CD14-positive monocyte (primary cell): Measurements from ENCODE around the gene FBXO28. TPM values are rescaled to one million over a fixed set of nuclear protein-coding genes. Genes with fewer than 3 reads are reported as not detected.

Experiments used
- DNase-seq, 3 donors: peaks; one replicate each; pipeline ENCODE4 v3.0.0-alpha.2; 2011 to 2022
- H2AFZ ChIP-seq: 2 replicates; pipeline ENCODE4 v1.6.0; 2012; ENCODE audit warnings: mild to moderate bottlenecking, low read depth, low read length, inconsistent platforms; ENCODE audit not compliant: insufficient read depth, poor library complexity, severe bottlenecking
- H3K27ac ChIP-seq, 2 donors: 1 replicate in 1 of 2; 2 replicates in 1 of 2; pipeline ENCODE4 v1.5.1; 2012 to 2013; ENCODE audit warnings: low read length in 2 of 2, control low read depth in 1 of 2, inconsistent platforms in 1 of 2, low read depth in 1 of 2, mild to moderate bottlenecking in 1 of 2
- H3K27me3 ChIP-seq, 2 donors: one replicate each; pipeline versions ENCODE4 v1.6.0 to v1.6.1; 2011 to 2013; ENCODE audit warnings: low read length in 2 of 2; ENCODE audit not compliant: control insufficient read depth in 2 of 2, insufficient read depth in 2 of 2
- H3K36me3 ChIP-seq, 2 donors: replicated peaks in 1 of 2; 1 replicate in 1 of 2; 2 replicates in 1 of 2; pipeline versions ENCODE4 v1.5.1 to v1.6.1; 2012 to 2013; ENCODE audit warnings: low read length in 2 of 2, control low read depth in 1 of 2, inconsistent platforms in 1 of 2, mild to moderate bottlenecking in 1 of 2; ENCODE audit not compliant: insufficient read depth in 2 of 2, control insufficient read depth in 1 of 2
- H3K4me1 ChIP-seq, 2 donors: 1 replicate in 1 of 2; 2 replicates in 1 of 2; pipeline versions ENCODE4 v1.5.1 to v1.6.1; 2012 to 2013; ENCODE audit warnings: low read length in 2 of 2, control low read depth in 1 of 2, inconsistent platforms in 1 of 2, mild to moderate bottlenecking in 1 of 2, moderate library complexity in 1 of 2; ENCODE audit not compliant: insufficient read depth in 2 of 2, control insufficient read depth in 1 of 2
- H3K4me2 ChIP-seq: replicated peaks from 2 replicates; pipeline ENCODE3; 2012; ENCODE audit warnings: low read length, moderate library complexity, mild to moderate bottlenecking; ENCODE audit not compliant: poor library complexity, severe bottlenecking; ENCODE audit errors: extremely low read depth
- H3K4me3 ChIP-seq, 3 experiments: fragments of 200-600 bp in 1 of 3; sonication (generic) in 1 of 3; replicated peaks in 1 of 3; 1 replicate in 2 of 3; 2 replicates in 1 of 3; pipeline ENCODE4 v1.5.1; 2011 to 2013; ENCODE audit warnings: low read length in 3 of 3, mild to moderate bottlenecking in 3 of 3, control low read depth in 2 of 3, low read depth in 2 of 3, inconsistent platforms in 1 of 3, moderate library complexity in 1 of 3
- H3K79me2 ChIP-seq: 2 replicates; pipeline ENCODE4 v1.6.0; 2012; ENCODE audit warnings: mild to moderate bottlenecking, control low read depth, inconsistent platforms, low read length, moderate library complexity; ENCODE audit not compliant: insufficient read depth
- H3K9ac ChIP-seq: 2 replicates; pipeline ENCODE4 v1.6.0; 2017; ENCODE audit warnings: low read length, mild to moderate bottlenecking; ENCODE audit not compliant: insufficient read depth, poor library complexity, severe bottlenecking
- H3K9me3 ChIP-seq, 2 donors: replicated peaks in 1 of 2; 1 replicate in 1 of 2; 2 replicates in 1 of 2; pipeline versions ENCODE4 v1.5.1 to v1.6.1; 2012 to 2013; ENCODE audit warnings: low read length in 2 of 2, control low read depth in 1 of 2; ENCODE audit not compliant: control insufficient read depth in 1 of 2, insufficient read depth in 1 of 2
- H4K20me1 ChIP-seq: 2 replicates; pipeline ENCODE4 v1.6.0; 2012; ENCODE audit warnings: mild to moderate bottlenecking, low read length, control low read depth, moderate library complexity; ENCODE audit not compliant: insufficient read depth
- H3K27ac Mint-ChIP-seq, 7 donors: one replicate each; pipeline ENCODE4 v1.8.0; 2020; ENCODE audit warnings: mild to moderate bottlenecking in 7 of 7, mixed read lengths in 7 of 7, moderate library complexity in 6 of 7, inconsistent platforms in 2 of 7
- H3K27me3 Mint-ChIP-seq, 3 donors: one replicate each; pipeline ENCODE4 v1.8.0; 2021 to 2022; ENCODE audit warnings: low read depth in 3 of 3, mild to moderate bottlenecking in 3 of 3, mixed read lengths in 3 of 3, moderate library complexity in 3 of 3, inconsistent platforms in 1 of 3
- H3K36me3 Mint-ChIP-seq, 2 donors: one replicate each; pipeline ENCODE4 v1.8.0; 2020; ENCODE audit warnings: mixed read lengths in 2 of 2, inconsistent platforms in 1 of 2, mild to moderate bottlenecking in 1 of 2
- H3K4me1 Mint-ChIP-seq: one replicate; pipeline ENCODE4 v1.8.0; 2020; ENCODE audit warnings: mild to moderate bottlenecking, mixed read lengths
- H3K4me3 Mint-ChIP-seq, 2 donors: one replicate each; pipeline ENCODE4 v1.8.0; 2020; ENCODE audit warnings: mild to moderate bottlenecking in 2 of 2, mixed read lengths in 2 of 2, moderate library complexity in 1 of 2
- H3K9me3 Mint-ChIP-seq, 7 donors: one replicate each; pipeline ENCODE4 v1.8.0; 2020 to 2022; ENCODE audit warnings: mixed read lengths in 7 of 7, mild to moderate bottlenecking in 6 of 7, moderate library complexity in 6 of 7, inconsistent platforms in 2 of 7
- WGBS: methylation state at CpG from one replicate; pipeline ENCODE4 v1.1.5; 2013; ENCODE audit warnings: missing lambda C conversion rate; ENCODE audit not compliant: insufficient coverage; 5-methylcytosine and 5-hydroxymethylcytosine counted together
- intact Hi-C, 2 donors: fragments of 100-400 bp; cut with micrococcal nuclease; formaldehyde crosslinking; loops; one replicate each; pipeline versions ENCODE4 v1.15.0 to v1.15.1; 2023
- polyA plus RNA-seq, 3 donors: library from polyadenylated mRNA; depleted of rRNA in 1 of 3; unstranded in 2 of 3; stranded (reverse) in 1 of 3; fragments of 300-500 nt in 2 of 3; fragments of >200 nt in 1 of 3; fragmentation: Illumina TruSeq in 2 of 3; gene quantifications; 1 replicate in 2 of 3; 2 replicates in 1 of 3; pipeline ENCODE4 v1.2.3, GENCODE V29; 2012 to 2021
- TF ChIP-seq, protein P1 (sequence below): fragments of 200-600 bp; IDR thresholded peaks from one replicate; pipeline ENCODE4 v1.8.0; 2022; ENCODE audit warnings: antibody characterized with exemption, mild to moderate bottlenecking

Gene FBXO28
- polyA plus RNA-seq, 3 donors, result 12.9 to 15.8 (median 13.0) TPM

DNA sequence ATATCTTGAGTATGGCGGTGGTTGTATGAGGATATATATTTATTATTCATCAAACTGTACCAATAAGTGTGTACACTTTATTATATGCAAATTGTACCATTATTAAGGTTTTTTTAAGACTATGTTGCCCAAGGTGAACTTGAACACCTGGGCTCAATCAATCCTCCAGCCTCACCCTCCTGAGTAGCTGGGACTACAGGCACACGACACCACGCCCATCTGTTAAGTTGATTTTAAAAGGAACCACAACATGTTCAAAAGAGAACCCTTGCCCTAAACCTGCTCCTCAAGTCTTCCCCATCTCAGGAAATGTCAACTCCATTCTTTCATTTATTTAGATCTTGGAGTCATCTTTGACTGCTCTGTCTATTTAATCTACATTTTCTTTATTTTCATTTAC is 24.3 kb upstream of the FBXO28 start:
- H3K27ac ChIP-seq, result no peak overlapping the region
- H3K36me3 ChIP-seq, result no peaks in the 10 kb centered on the region
- H3K27me3 Mint-ChIP-seq, result peaks cover 0 to 11% (median 0%) of the 10 kb centered on the region in 3 donors
- H3K4me2 ChIP-seq, result no peak overlapping the region
- no peak overlapping the region for H3K4me3 Mint-ChIP-seq
- no peak overlapping the region for H3K27ac Mint-ChIP-seq
- no peak for DNase-seq
- H2AFZ ChIP-seq, result no peak overlapping the region
- TF ChIP-seq, protein P1, sequence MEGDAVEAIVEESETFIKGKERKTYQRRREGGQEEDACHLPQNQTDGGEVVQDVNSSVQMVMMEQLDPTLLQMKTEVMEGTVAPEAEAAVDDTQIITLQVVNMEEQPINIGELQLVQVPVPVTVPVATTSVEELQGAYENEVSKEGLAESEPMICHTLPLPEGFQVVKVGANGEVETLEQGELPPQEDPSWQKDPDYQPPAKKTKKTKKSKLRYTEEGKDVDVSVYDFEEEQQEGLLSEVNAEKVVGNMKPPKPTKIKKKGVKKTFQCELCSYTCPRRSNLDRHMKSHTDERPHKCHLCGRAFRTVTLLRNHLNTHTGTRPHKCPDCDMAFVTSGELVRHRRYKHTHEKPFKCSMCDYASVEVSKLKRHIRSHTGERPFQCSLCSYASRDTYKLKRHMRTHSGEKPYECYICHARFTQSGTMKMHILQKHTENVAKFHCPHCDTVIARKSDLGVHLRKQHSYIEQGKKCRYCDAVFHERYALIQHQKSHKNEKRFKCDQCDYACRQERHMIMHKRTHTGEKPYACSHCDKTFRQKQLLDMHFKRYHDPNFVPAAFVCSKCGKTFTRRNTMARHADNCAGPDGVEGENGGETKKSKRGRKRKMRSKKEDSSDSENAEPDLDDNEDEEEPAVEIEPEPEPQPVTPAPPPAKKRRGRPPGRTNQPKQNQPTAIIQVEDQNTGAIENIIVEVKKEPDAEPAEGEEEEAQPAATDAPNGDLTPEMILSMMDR, result no peak
- H3K79me2 ChIP-seq, result no peaks in the 10 kb centered on the region
- 85% methylated on average over 2 of the region's 3 CpGs for WGBS
- H3K27me3 ChIP-seq, result no peaks in the 10 kb centered on the region
- no peaks in the 10 kb centered on the region for H3K9me3 ChIP-seq
- no peaks in the 10 kb centered on the region for H3K4me1 ChIP-seq
- H4K20me1 ChIP-seq, result no peaks in the 10 kb centered on the region
- intact Hi-C loops, result no loop called here
- no peak overlapping the region for H3K9ac ChIP-seq
- no peaks in the 10 kb centered on the region for H3K4me1 Mint-ChIP-seq
- peaks cover 0 to 4% (median 0%) of the 10 kb centered on the region in 7 donors for H3K9me3 Mint-ChIP-seq
- no peaks in the 10 kb centered on the region for H3K36me3 Mint-ChIP-seq
- H3K4me3 ChIP-seq, result no peak overlapping the region

DNA sequence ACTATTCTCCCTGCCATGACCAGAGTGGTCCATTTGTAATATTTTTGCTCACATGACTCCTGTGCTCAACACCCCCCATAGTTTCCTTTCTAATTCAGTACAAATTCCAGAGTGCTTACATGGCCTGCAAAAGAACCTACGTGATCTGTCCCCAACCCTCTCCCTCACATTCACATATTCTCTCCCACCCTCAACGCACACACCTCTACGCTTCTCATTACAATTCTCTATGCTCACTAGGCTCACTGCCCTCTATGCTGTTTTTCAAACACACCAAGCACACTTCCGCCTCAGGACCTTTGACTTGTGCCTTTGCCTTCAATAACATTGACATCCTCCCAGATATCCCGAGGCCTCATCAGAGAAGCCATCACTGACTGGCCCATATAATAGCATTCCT is 23.8 kb upstream of the FBXO28 start:
- H3K4me1 ChIP-seq, result no peaks in the 10 kb centered on the region
- no peak overlapping the region for H3K27ac Mint-ChIP-seq
- H3K9me3 Mint-ChIP-seq, result peaks cover 0 to 4% (median 0%) of the 10 kb centered on the region in 7 donors
- intact Hi-C loops, result no loop called here
- H3K9me3 ChIP-seq, result no peaks in the 10 kb centered on the region
- H3K27me3 Mint-ChIP-seq, result peaks cover 0 to 9% (median 0%) of the 10 kb centered on the region in 3 donors
- H3K4me3 Mint-ChIP-seq, result no peak overlapping the region
- H3K4me1 Mint-ChIP-seq, result no peaks in the 10 kb centered on the region
- TF ChIP-seq, protein P1, result no peak
- no peaks in the 10 kb centered on the region for H3K36me3 Mint-ChIP-seq
- no peak overlapping the region for H3K4me2 ChIP-seq
- 97% methylated on average over 4 of the region's 5 CpGs for WGBS
- H2AFZ ChIP-seq, result no peak overlapping the region
- H4K20me1 ChIP-seq, result no peaks in the 10 kb centered on the region
- DNase-seq, result no peak
- H3K9ac ChIP-seq, result no peak overlapping the region
- H3K79me2 ChIP-seq, result no peaks in the 10 kb centered on the region
- H3K27ac ChIP-seq, result no peak overlapping the region
- H3K4me3 ChIP-seq, result no peak overlapping the region
- H3K27me3 ChIP-seq, result no peaks in the 10 kb centered on the region
- H3K36me3 ChIP-seq, result no peaks in the 10 kb centered on the region
